Renal cortex interstitium (tissue), 11 donors: ENCODE data around the gene OSMR. TPM values are rescaled to one million over a fixed set of nuclear protein-coding genes. Genes with fewer than 3 reads are reported as not detected.
"Not testable (repeated sequence)": the region's sequence is repeated elsewhere in the genome, so short reads cannot be mapped to it uniquely, and the experiment has no call there.

ENCODE experiments used
- DNase-seq, 11 donors: peaks; one replicate each; pipeline ENCODE4 v3.0.0-alpha.2; 2013; ENCODE audit warnings: low read depth in 9 of 11, low spot score in 4 of 11; ENCODE audit errors: extremely low read depth in 1 of 11
- polyA plus RNA-seq, 3 donors: library from polyadenylated mRNA; unstranded; fragments of 120-200 nt; gene quantifications; one replicate each; pipeline ENCODE4 v1.2.1, GENCODE V29; 2013; ENCODE audit not compliant: insufficient read length in 3 of 3

OSMR gene
- polyA plus RNA-seq, 3 donors = 7.9 to 11.0 (median 9.8) TPM

GRCh38 chr5:38824821-38825220 lies 21.0 kb upstream of the OSMR start:
- DNase-seq = no peak

- DNase-seq = no peak
Observed at GRCh38 chr5:38825494-38825893, 20.3 kb upstream of the OSMR start.

DNA sequence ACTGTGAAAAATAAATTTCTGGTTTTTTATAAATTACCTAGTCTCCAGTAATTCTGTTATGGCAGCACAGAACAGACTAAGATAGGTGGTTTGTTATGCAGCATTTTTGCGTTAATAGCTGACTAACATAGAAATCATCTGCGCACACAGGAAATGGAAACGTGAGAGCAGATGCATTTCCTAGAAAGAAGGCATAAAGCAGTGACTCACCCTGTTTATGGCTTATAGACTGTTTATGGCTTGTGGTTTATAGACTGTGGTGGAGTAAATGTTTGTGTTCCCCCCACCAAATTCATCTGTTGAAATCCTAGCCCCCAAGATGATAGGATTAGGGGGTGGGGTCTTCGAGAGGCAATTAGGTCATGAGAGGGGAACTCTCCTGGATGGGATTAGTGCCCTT lies 18.3 kb upstream of the OSMR start:
- no peak for DNase-seq

DNA sequence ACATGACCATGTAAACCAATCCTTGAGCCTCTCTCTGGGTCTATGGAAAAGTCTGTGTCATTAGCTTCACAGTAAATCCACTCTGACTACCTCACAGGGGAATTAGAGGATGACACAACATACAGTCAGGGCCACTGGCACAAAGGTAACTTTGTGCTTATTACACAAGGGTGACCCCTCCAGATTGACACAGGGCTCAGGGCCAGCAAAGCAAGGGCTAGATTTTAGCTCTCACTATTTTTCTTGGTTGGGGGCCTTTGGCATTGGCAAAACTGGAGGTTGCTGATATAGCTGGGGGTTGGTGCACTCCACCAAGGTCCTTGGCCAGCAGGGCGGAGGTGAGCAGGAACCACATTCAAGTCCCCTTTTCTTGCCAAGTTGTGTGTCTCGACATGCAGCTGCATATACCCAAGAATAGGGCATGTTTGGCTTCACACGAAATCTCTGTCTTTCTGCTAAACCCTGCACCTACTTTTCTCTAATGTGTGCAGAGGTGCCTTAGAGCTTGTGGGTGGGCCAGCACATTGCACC lies 15.2 kb upstream of the OSMR start:
- DNase-seq = no peak

DNA sequence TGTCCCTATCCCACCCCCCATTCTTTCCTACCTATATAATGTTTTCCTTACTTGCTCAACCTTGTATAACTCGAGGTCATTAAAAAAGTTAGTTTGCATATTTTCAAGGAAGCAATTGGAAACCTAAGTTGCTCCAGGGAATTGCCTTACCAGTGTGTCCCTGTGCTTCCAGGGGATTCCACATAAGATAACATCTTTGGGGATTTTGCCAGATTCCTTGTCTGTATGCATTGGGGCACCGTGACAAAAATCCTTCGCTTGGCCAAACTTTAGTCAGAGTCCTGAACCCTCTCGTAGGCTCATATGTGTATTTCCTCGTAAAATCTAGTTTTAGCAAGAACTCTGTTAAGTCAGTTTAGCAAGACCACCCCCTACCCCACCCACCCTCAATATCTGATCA lies 14.7 kb upstream of the OSMR start:
- no peak for DNase-seq

GRCh38 chr5:38831909-38832308 lies 13.9 kb upstream of the OSMR start:
- peak in 1 of 11 donors; percentile 22 for DNase-seq

- DNase-seq = no peak
Observed at GRCh38 chr5:38832810-38833209, 13.0 kb upstream of the OSMR start.

- no peak for DNase-seq
Observed at GRCh38 chr5:38835887-38836286, 9.9 kb upstream of the OSMR start.

DNA sequence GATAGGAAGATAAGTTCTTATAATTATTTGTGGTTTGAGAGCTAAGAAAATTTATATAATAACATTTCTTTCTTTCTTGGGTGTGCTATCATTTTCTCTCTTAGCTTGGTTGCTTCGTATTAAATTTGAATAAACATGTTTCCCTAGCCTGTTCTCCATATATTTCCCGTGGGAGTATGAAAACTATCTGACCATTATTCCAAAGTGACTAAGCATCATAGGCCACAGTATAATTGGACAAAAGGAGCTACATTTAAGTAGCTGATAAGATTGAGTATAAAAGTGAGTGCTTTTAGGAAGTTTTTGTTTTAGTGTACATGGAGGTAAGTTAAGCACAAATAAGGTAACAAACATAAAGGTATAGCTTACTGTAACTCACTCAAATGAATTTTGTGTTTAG lies 8.4 kb upstream of the OSMR start:
- DNase-seq = no peak

DNA sequence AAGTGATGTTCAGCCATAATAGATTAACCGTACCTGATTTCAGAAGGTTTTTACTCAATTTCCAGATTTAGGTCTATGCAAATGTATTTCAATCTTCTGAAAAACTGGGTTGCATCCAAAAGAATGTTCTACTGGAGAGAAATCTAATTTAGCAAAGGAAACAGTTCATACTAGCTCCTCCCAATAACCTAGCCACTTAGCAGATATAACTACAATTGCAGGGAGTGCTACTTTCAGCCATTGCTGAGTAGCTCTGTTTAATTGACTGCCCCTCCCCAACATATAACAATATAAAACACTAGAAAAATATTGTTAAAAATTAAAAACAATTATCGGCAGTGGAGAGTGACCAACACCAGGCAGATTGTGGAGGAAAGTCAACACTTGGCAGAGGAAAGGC lies 7.9 kb upstream of the OSMR start:
- no peak for DNase-seq

DNA sequence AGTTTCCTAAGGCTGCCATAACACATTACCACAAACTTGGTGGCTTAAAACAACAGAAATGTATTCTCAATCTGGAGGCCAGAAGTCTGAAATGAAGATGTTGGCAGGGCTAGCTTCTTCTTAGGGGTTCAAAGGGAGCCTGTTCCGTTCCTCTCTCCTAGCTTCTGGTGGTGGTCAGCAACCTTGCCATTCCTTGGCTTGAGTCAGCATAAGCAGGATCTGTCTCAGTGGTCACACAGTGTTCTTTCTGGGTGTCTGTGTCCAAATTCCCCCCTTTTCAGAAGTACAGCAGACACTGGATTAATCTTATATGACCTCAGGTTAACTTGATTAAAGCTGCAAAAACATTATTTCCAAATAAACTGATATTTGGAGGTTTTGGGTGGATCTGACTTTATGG lies 2.1 kb upstream of the OSMR start:
- DNase-seq = no peak

DNA sequence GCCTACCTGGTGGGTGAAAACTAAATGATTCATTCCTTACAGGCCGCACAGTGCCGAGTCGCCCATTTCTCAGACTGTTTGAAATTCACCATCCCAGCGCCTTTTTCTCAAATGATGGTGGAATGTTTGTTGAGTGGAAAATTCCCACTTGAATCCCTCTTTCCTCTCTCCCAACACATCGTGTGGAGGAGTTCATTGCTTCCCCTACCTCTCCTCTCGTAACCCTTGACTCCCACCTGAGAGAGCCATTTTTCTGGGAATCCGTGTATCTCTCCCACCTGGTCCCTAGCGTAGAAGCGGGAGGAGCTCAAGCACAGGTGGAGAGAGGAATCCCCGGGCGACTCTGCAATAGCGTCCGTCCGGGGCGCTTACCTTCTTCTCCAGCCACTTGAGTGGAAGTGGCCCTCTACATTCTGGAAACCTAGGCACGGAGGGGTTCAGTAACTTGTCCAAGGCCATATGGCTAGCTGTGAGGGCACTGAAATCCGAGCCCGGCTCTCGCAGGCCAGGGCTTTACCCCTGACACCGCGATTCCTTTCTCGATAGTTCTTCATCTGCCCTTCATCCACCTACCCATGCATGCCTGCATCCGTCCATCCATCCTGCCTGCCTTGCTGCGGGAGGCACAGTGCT lies 683 bp downstream of the OSMR start:
- no peak for DNase-seq

DNA sequence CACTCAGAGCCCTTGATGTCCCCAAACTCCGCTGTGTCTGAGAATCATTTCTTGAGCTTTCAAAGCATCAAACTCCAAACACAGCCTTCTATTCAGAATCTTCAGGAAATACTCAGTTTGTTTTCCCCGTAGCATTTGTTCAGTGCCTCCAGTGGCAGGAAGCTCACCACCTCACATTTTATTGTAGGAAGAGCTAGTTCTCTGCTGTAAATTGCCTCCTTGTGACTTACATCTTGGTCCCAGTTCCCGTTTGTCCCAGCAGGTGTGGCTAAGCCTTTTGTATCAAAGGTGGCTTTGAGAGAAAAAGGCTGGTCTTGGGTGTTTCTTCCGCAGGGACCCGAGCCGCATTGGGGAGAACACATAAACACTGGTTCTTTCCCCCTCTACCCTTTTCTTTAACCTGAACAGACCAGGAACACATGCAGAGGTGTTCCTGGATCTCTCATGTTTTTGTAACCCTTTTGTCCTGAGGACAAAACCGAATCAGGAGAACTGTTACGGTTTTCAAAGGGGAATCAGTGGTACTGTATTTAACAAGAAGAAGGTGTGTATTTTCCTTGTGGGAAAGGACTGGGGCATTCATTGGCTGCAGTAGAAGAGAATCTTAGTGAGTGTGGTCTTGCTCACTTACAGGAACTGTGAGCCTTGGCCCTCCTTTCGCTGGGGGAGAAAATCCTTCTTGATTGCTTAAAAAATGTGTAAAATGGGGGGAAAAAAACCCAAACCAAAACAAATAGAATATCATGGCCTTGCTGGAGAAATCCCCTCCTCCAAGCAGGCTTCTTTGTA lies 1.9 kb downstream of the OSMR start:
- DNase-seq = no peak

GRCh38 chr5:38848637-38849036 lies 2.8 kb downstream of the OSMR start:
- no peak for DNase-seq

DNA sequence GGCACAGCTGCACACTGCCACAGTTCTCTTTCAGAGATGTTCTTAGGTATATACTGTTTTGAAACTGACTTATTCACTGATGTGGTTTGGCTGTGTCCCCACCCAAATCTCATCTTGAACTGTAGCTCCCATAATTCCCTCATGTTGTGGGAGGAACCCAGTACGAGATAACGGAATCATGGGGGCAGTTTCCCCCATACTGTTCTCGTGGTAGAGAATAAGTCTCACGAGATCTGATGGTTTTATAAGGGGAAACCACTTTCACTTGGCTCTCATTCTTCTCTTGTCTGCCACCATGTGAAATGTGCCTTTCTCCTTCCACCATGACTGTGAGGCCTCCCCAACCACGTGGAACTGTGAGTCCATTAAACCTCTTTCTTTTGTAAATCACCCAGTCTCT lies 5.8 kb downstream of the OSMR start:
- not testable (repeated sequence) for DNase-seq

DNA sequence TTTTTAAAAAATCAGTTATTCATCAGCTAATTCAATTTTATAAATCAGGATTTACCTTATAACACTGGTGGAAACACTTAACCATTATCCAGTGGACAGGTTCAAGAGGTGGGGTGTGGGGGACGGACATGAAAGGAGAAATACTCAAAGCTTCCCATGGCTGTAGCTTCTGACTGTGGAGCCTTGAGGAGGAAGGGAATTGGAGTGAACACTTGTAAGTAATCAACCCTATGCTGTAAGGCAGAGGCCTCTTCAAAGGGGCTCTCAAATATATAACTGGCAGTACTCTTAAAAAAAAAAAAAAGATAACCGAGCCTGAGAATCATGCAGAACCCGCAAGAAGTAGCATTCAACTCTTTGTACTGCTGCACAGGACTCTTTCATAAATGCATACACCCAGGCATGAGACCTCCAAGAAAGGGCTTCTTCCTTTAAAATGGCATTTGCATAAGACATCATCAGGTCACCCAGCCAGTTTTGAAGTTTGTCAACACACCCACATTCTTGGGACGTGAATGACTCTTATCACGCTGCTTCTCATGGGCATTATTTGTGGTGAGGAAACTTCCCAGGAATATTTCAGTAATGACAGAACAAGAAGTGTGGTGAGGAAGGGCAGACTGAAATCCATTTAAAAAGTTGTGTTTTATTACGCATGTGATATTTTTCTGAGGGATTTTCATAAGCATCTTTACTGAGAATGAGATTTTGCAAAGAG lies 8.1 kb downstream of the OSMR start:
- no peak for DNase-seq

DNA sequence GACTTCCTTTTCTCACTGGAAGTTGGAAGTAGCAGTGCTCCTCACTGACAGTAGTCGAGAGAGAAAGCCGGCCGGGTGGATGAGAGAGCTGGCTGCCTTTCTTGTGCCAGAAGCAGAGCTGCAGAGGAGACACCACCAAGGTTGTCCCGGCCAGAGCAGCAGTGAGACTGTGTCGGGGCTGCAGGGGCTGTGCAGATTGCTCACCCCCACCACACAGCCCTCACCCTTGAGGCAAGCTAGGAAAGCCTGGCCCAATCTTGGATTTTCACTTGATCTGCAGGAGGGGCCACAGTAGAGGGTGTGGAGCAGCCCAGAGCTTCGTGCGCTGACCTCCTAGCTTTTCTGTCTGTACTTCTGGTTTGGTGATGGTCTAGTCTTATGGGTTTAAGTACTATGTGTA lies 9.1 kb downstream of the OSMR start:
- no peak for DNase-seq

GRCh38 chr5:38856660-38857059 lies 10.8 kb downstream of the OSMR start:
- no peak for DNase-seq

DNA sequence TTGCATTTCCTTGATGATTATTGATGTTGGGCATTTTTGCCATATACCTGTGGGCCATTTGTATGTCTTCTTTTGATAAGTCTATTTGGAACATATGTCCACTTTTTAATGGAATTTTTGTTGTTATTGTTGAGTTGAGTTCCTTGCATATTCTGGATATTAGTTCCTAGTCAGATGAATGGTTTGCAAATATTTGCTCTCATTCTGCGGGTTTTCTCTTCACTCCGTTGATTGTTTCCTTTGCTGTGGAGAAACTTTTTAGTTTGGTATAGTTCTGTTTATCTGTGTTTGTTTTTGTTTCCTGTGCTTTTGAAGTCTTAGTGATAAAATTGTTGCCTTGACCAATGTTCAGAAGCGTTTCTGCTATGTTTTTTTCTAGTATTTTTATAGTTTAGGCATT lies 13.0 kb downstream of the OSMR start:
- no peak for DNase-seq
